DMS153 treated with DMSO at 0.1 percent for 48 hours (cell line): Measurements from ENCODE around the gene CAMK2A.
"Not testable (repeated sequence)": the region's sequence is repeated elsewhere in the genome, so short reads cannot be mapped to it uniquely, and the experiment has no call there.

Source experiments
- DNase-seq: peaks from one replicate; lab custom pipeline; 2025; ENCODE audit not compliant: unreplicated experiment; lab: John Stamatoyannopoulos, UW

Gene CAMK2A

GRCh38 chr5:150256410-150257064 lies 33.0 kb downstream of the CAMK2A start:
- DNase-seq: no peak

DNA sequence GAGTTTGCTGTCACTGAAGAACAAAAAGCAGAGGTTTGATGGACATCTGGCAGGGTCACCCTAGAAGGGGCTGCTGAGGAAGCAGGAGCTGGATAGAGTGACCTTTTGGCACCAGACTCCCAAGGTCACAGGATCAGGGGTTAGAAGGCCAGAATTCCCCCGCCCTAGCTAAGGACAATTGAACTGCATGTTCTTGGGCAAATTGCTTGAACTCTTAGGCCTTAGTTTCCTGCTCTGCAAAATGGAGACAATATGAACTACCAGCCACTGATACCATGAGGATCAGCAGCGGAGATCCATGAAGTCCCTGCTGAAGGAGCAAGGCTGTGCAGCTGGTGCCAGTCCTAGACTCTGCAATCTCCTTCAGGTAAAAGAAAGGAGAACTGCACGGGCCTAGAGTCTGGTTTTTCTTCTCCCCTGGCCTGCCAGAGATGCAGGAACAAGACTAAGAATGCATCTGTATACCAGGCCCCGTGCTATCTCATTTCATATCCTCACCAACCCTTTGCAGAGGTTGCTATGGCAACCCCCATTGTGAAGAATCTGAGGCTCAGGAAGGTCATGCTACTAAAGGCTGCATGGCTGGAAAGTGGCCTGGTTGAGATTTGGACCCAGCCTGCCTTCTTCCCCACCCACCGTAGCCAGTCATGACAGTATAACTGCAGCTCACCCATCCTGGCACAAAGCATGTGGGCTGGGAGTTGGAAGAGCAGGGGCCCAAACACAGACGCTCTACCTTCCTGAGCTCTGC lies 33.7 kb downstream of the CAMK2A start:
- DNase-seq: no peak

DNA sequence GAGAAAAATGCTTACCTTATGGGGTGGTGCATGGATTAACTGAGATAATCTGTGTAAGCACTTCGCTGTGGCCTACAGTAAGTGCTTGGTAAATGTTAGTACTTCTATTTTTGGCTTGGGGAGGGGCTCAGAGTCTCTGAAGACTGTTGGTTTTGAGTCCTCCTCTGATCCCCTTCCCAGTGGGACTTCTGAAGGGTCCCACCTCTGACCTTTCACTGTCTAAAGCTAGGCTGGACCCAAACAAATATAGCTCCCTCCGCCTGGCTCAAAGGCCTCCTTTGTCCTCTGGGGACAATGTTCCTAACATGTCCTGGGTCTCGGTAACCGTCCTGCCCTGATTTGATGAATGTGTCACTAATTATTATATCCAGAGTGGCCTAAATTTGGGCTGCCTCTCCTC lies 34.8 kb downstream of the CAMK2A start:
- no peak for DNase-seq

GRCh38 chr5:150254363-150254762 lies 35.2 kb downstream of the CAMK2A start:
- no peak for DNase-seq

DNA sequence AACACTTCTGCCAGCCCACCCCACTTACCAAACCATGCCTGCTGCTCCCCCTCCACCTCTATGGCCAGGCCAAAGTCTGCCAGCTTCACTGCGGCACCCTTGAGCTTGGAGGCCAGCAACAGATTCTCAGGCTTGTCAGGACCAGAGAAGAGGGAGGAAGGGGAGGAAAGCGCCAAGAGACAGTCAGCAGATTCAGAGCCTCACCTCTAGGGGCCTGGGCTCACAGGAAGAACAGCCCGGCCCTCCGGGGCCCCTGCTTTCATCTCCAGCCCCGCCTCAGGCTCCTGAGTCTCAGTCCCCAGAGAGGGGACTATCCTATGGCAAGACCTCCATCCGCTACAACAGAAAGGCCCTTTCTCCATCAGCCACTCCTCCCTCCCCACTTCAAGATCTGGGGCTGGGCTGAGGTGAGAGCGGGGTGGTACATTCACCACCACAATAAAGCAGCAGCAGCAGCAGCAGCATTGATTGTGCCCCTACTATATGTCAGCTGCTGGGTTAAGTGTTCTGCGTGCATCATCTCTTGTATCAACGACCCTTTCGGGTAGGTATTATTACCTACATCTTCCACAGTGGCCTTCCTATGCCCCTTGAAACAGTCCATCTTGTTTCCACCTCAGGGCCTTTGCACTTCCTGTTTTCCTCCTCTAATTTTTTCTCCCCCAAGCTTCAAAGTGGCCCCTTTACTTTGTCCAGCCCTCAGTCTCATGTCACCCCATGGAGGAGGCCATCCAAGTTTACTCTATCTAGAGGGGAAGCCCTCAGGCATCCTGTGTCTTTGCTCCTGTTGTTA lies 36.0 kb downstream of the CAMK2A start:
- no peak for DNase-seq

GRCh38 chr5:150252489-150252888 lies 37.1 kb downstream of the CAMK2A start:
- no peak for DNase-seq

- DNase-seq: no peak
Observed at GRCh38 chr5:150251504-150251903, 38.1 kb downstream of the CAMK2A start.

DNA sequence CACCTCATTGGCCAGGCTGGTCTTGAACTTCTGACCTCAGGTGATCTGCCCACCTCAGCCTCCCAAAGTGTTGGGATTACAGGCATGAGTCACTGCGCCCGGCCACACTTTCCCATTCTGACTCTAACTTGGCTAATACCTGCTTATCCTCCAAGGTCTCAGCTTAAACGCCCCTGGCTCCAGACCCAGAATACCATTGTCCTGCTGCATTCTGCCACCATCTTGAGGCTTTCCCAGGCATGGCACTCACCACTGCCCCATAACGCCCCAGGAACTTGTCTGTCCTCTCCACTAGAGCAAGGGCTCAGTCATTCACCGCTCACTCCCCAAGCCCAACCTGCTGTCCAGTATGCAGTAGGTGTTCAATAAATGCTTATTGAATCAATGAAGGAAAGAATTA lies 39.8 kb downstream of the CAMK2A start:
- DNase-seq: no peak

GRCh38 chr5:150248946-150249345 lies 40.6 kb downstream of the CAMK2A start:
- DNase-seq: no peak

DNA sequence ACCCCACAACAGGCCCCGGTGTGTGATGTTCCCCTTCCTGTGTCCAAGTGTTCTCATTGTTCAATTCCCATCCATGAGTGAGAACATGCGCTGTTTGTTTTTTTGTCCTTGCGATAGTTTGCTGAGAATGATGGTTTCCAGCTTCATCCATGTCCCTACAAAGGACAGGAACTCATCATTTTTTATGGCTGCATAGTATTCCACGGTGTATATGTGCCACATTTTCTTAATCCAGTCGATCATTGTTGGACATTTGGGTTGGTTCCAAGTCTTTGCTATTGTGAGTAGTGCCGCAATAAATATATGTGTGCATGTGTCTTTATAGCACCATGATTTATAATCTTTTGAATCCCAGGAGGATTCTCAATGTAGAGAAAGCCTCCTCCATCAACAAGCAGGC lies 41.1 kb downstream of the CAMK2A start:
- DNase-seq: not testable (repeated sequence)

DNA sequence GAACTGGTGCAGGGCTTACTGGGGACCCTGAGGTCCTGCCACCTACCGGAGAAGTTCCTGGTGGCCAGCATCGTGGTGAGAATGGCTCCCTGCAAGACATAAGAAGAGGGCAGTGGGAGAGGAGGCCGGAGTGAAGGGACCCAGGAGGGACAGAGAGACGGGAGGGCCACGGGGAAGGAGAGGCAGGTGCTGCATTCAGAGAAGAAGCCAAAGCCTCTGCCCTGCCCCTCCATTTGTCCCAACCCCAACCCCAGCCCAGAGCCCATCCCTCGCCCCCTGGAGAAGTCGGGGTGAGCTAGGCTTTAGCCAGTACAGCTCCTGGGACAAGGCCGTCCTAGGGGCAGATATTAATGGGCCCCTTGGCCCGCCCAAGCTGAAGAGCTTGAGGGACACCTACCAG lies 41.8 kb downstream of the CAMK2A start:
- DNase-seq: no peak

- no peak for DNase-seq
Observed at GRCh38 chr5:150246835-150247234, 42.7 kb downstream of the CAMK2A start.

DNA sequence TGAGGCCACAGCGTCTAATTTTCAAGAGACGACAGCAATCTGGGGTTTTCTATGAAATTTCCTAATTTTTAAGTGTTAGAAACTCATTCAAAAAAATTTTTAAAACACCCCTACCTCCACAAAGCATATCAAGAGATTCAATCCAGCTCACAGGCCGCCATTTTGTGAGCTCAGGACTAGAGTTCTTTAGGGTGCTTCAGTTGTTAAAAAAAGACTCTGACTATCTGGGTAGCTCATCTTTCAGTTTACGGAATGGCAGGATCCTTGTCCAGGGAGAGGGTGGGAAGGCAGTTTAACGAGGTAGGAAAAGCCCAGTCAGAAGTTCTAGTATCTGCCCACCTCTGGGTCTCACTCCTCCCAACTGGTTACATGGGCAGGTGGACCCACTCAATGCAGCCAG lies 43.1 kb downstream of the CAMK2A start:
- no peak for DNase-seq

- no peak for DNase-seq
Observed at GRCh38 chr5:150245808-150246207, 43.8 kb downstream of the CAMK2A start.

DNA sequence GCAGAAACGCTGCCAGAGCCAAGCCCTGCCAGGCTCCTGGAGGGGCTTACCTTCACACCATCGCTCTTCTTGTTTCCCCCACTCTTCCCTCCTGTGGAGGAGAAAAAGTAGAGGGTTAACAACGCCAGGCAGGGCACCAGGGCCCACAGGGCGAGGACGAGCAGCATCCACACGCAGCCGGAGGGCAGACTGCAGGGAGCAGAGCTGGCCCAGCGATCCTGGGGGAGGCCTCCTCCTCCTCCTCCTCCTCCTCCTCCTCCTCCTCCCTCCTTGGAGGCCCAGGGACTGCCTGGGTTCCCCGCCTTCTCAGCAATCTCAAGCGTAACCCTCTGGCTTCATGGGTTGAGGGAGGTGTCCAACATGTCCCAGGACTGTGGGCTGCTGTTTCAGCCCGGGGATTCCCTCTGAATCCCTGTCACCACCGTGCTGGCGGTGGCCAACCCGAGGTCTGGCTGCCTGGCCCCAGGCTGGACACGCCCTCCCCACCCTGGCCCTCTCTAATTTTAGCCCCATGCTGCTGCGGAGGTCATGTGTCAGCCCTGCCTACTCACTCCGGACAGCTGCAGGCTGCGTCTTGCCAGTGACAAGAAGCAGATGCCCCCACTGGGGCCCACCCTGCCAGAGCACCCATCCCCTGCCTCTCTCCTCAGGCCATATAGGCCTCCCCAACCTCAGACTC lies 44.3 kb downstream of the CAMK2A start:
- no peak for DNase-seq

- DNase-seq: no peak
Observed at GRCh38 chr5:150244209-150244608, 45.4 kb downstream of the CAMK2A start.

- no peak for DNase-seq
Observed at GRCh38 chr5:150243590-150243989, 46.0 kb downstream of the CAMK2A start.

- DNase-seq: no peak
Observed at GRCh38 chr5:150242251-150242894, 47.2 kb downstream of the CAMK2A start.

DNA sequence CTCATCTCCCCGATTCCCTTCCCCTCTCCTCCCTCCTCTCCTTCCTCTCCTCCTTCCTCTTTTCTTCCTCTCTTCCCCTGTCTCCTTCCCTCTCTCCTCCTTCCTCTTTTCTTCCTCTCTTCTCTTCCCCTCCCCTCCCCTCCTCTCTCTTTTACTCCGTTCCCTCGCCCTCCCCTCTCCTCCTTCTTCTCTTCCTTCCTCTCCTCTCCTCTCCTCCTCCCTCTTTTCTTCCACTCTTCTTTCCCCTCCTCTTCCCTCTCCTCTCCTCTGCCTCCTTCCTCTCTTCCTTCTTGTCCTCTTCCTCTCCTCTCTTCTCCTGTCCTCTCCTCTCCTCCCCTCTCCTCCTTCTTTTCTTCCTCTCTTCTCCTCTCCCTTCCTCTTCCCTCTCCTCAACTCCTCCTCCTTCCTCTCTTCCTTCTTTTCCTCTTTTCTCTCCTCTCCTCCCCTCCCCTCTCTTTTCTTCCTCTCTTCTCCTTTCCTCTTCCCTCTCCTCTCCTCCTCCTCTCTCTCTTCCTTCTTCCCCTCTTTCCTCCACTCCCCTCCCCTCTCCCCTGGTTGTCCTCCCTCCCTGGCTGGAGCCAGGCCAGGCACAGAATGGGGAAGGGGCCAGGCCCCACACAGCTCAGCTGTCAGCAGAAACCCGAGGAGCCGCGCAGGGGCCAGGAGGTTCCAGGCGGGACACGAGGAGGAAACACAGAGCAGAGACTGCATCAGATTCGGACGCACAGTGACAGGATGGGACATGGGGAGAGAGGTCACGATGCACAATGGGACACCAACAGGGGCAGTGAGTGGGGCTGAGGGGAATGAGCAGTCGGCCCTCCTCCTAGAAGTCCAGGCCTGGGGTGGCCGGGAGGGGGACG lies 48.0 kb downstream of the CAMK2A start:
- no peak for DNase-seq

- no peak for DNase-seq
Observed at GRCh38 chr5:150239794-150240122, 49.8 kb downstream of the CAMK2A start.
